Breast epithelium (tissue), 4 donors: Measurements from ENCODE around the gene SLC39A11. TPM values are rescaled to one million over a fixed set of nuclear protein-coding genes. Genes with fewer than 3 reads are reported as not detected.

Source experiments
- DNase-seq, 2 donors: peaks; one replicate each; pipeline ENCODE4 v3.0.0-alpha.2; 2019; ENCODE audit warnings: low spot score in 2 of 2
- H3K27ac ChIP-seq, 2 donors: fragments of 200-600 bp; sonication (generic) in 1 of 2; one replicate each; pipeline ENCODE4 v1.5.1; 2016 to 2019; ENCODE audit warnings: mild to moderate bottlenecking in 1 of 2
- H3K27me3 ChIP-seq, 2 donors: fragments of 200-600 bp; sonication (generic) in 1 of 2; one replicate each; pipeline versions ENCODE4 v1.5.1 to v1.6.0; 2017 to 2019; ENCODE audit warnings: control low read depth in 1 of 2, mild to moderate bottlenecking in 1 of 2
- H3K36me3 ChIP-seq: fragments of 200-600 bp; one replicate; pipeline ENCODE4 v1.5.1; 2019
- H3K4me1 ChIP-seq, 2 donors: fragments of 200-600 bp; sonication (generic); one replicate each; pipeline ENCODE4 v1.5.1; 2016 to 2019; ENCODE audit warnings: control low read depth in 1 of 2
- H3K4me3 ChIP-seq, 3 donors: fragments of 200-600 bp; sonication (generic); 1 replicate in 2 of 3; 2 replicates in 1 of 3; pipeline ENCODE4 v1.5.1; 2016 to 2019; ENCODE audit warnings: mild to moderate bottlenecking in 3 of 3, moderate library complexity in 2 of 3
- H3K9me3 ChIP-seq, 2 donors: fragments of 200-600 bp; sonication (generic) in 1 of 2; one replicate each; pipeline ENCODE4 v1.5.1; 2016 to 2019; ENCODE audit warnings: control low read depth in 1 of 2
- CTCF ChIP-seq, 3 donors: fragments of 450-650 bp; IDR thresholded peaks; one replicate each; pipeline ENCODE4 v1.5.1; 2016 to 2017; ENCODE audit warnings: antibody characterized with exemption in 3 of 3, mild to moderate bottlenecking in 3 of 3, moderate library complexity in 3 of 3
- POLR2A ChIP-seq: fragments of 450-650 bp; IDR thresholded peaks from one replicate; pipeline ENCODE4 v1.6.1; 2016; ENCODE audit warnings: antibody characterized with exemption, mild to moderate bottlenecking, moderate library complexity
- POLR2AphosphoS5 ChIP-seq, 3 donors: sonication (generic); formaldehyde crosslinking; IDR thresholded peaks; one replicate each; pipeline ENCODE4 v1.6.1; 2017; ENCODE audit warnings: antibody characterized with exemption in 3 of 3
- intact Hi-C: fragments of 100-400 bp; cut with DNase I; formaldehyde crosslinking; loops from one replicate; pipeline ENCODE4 v1.15.1; 2023; ENCODE audit warnings: low total_unique reads
- total RNA-seq, 3 donors: library from RNA; depleted of rRNA; stranded (reverse); fragments of >200 nt; gene quantifications; one replicate each; pipeline ENCODE4 v1.1.0, GENCODE V29; 2016

Gene SLC39A11
- total RNA-seq, 3 donors from 2014 or later = 31.8 to 54.6 (median 47.0) TPM

GRCh38 chr17:72656130-72656763 lies 436.2 kb downstream of the SLC39A11 start:
- DNase-seq = no peak
- Histone ChIP-seq H3K27me3 (no peaks in the 10 kb centered on the region), H3K36me3 (no peaks in the 10 kb centered on the region), H3K4me3 (no peak overlapping the region), H3K9me3 (no peaks in the 10 kb centered on the region), H3K27ac (no peak overlapping the region), H3K4me1 (no peaks in the 10 kb centered on the region)
- no peak for TF ChIP-seq CTCF (IDR thresholded peaks at IDR 0.05)
- TF ChIP-seq POLR2AphosphoS5 (IDR thresholded peaks at IDR 0.05) = no peak
- TF ChIP-seq POLR2A = no peak
- intact Hi-C loops = no loop called here

DNA sequence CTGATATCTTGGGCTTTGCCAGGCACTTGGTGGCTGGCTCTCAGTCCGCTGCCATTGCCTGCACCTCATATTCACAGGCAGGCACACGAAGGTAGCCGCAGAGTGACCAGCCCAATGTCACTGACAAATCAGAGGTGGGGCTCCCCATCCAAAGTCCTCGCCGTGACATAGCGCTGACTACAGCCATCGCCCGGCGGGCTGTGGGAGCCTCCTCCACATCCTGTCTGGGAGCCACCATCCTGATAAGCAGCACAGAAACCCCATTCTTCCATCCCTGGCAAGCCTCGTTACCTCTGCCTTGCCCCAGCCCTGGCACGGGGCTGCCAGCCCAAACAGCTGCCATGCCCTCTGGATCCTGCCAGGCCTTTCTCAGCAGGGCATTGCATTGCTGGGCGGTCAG lies 437.8 kb downstream of the SLC39A11 start:
- no peak overlapping the region for H3K27ac ChIP-seq
- H3K9me3 ChIP-seq = no peaks in the 10 kb centered on the region
- no peaks in the 10 kb centered on the region for H3K36me3 ChIP-seq
- no peak overlapping the region for H3K4me3 ChIP-seq
- TF ChIP-seq POLR2AphosphoS5 (IDR thresholded peaks at IDR 0.05) (no peak), CTCF (IDR thresholded peaks at IDR 0.05) (no peak), POLR2A (no peak)
- no peak for DNase-seq
- H3K27me3 ChIP-seq = no peaks in the 10 kb centered on the region
- no peaks in the 10 kb centered on the region for H3K4me1 ChIP-seq
- intact Hi-C loops = no loop called here

DNA sequence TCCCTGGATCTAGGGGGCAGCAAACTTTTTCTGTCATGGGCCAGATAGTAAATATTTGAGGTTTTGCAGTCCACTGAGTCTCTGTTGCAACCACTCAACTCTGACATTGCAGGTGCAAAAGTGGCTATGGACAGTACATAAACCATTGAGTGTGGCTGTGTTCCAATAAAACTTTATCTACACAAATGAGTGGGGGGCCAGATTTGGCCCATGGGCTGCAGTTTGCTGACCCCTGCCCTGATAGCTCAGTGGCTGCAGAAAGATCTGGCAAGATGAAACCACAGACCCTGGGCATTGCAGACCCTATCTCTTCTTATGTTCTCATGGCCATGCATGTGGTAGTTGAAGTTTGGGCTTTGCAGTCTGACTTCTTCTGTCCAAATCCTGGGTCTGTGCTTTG lies 440.5 kb downstream of the SLC39A11 start:
- H3K9me3 ChIP-seq = no peaks in the 10 kb centered on the region
- intact Hi-C loops = no loop called here
- H3K4me3 ChIP-seq = no peak overlapping the region
- H3K27me3 ChIP-seq = no peaks in the 10 kb centered on the region
- DNase-seq = no peak
- no peaks in the 10 kb centered on the region for H3K36me3 ChIP-seq
- H3K27ac ChIP-seq = no peak overlapping the region
- no peaks in the 10 kb centered on the region for H3K4me1 ChIP-seq
- TF ChIP-seq CTCF (IDR thresholded peaks at IDR 0.05) (no peak), POLR2A (no peak), POLR2AphosphoS5 (IDR thresholded peaks at IDR 0.05) (no peak)

- TF ChIP-seq CTCF (IDR thresholded peaks at IDR 0.05) (no peak), POLR2AphosphoS5 (IDR thresholded peaks at IDR 0.05) (no peak), POLR2A (no peak)
- intact Hi-C loops = no loop called here
- H3K9me3 ChIP-seq = no peaks in the 10 kb centered on the region
- H3K27me3 ChIP-seq = no peaks in the 10 kb centered on the region
- no peaks in the 10 kb centered on the region for H3K4me1 ChIP-seq
- H3K4me3 ChIP-seq = no peak overlapping the region
- H3K36me3 ChIP-seq = no peaks in the 10 kb centered on the region
- no peak overlapping the region for H3K27ac ChIP-seq
- DNase-seq = no peak
Measured at GRCh38 chr17:72648702-72649101, 443.8 kb downstream of the SLC39A11 start.

GRCh38 chr17:72646176-72646575 lies 446.3 kb downstream of the SLC39A11 start:
- H3K27ac ChIP-seq = no peak overlapping the region
- intact Hi-C loops = no loop called here
- no peaks in the 10 kb centered on the region for H3K27me3 ChIP-seq
- no peaks in the 10 kb centered on the region for H3K36me3 ChIP-seq
- no peaks in the 10 kb centered on the region for H3K9me3 ChIP-seq
- no peak for DNase-seq
- H3K4me3 ChIP-seq = no peak overlapping the region
- no peaks in the 10 kb centered on the region for H3K4me1 ChIP-seq
- TF ChIP-seq POLR2AphosphoS5 (IDR thresholded peaks at IDR 0.05) (no peak), POLR2A (no peak), CTCF (IDR thresholded peaks at IDR 0.05) (no peak)
